Body of pancreas (tissue), 4 donors: ENCODE data around the gene BCCIP.

Source experiments
- POLR2A ChIP-seq, 3 donors: fragments of 450-650 bp; IDR thresholded peaks; one replicate each; pipeline ENCODE4 v1.6.1; 2016; ENCODE audit warnings: antibody characterized with exemption in 3 of 3, mild to moderate bottlenecking in 2 of 3
- TF ChIP-seq, protein P1 (sequence below), 7 experiments: fragments of 450-650 bp in 4 of 7; fragments of 200-600 bp in 3 of 7; sonication (generic) in 3 of 7; IDR thresholded peaks; one replicate each; pipeline ENCODE4 v1.5.1; 2016 to 2019; ENCODE audit warnings: antibody characterized with exemption in 7 of 7

GRCh38 chr10:125871338-125871737, 48.0 kb downstream of the BCCIP start:
- TF ChIP-seq, protein P1, sequence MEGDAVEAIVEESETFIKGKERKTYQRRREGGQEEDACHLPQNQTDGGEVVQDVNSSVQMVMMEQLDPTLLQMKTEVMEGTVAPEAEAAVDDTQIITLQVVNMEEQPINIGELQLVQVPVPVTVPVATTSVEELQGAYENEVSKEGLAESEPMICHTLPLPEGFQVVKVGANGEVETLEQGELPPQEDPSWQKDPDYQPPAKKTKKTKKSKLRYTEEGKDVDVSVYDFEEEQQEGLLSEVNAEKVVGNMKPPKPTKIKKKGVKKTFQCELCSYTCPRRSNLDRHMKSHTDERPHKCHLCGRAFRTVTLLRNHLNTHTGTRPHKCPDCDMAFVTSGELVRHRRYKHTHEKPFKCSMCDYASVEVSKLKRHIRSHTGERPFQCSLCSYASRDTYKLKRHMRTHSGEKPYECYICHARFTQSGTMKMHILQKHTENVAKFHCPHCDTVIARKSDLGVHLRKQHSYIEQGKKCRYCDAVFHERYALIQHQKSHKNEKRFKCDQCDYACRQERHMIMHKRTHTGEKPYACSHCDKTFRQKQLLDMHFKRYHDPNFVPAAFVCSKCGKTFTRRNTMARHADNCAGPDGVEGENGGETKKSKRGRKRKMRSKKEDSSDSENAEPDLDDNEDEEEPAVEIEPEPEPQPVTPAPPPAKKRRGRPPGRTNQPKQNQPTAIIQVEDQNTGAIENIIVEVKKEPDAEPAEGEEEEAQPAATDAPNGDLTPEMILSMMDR (IDR thresholded peaks at IDR 0.05), result no peak
- no peak for TF ChIP-seq POLR2A (IDR thresholded peaks at IDR 0.05)
